ENCODE measurements around the gene BHLHE41.

Gene BHLHE41

DNA sequence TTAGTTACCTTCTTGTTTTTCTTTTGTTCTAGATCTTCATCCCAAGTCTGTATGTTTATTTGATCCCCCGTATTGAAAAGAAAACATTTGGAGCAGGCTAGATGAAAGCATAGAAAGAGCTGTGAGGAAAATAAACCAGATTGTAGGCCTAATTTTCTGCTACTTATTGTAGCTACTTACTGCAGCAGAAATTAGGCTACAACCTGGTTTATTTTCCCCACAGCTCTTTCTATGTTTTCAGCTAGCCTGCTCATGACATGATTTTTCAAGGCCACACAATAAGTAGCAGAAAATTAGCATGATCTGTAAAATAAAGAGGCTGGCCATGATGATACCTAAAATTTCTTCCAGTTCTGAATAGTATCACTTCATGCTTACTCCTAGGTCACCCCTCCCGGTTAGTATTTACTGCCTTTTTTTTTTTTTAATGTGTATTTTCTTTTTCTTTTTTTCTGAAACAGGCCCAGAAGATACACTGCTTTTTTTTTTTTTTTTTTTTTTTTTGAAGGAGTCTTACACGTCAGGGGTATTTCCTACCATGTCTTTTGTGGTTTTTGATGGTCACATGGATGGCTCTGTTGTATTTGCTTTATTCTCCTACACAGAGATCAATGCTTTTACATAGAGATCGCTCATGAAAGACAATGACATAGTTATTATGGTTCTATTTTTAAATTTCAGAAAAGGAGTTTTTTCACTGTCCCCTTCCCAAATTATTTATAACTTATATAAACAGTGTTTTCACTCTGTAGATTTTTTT lies 32.3 kb downstream of the BHLHE41 start:
- TF ChIP-seq, protein P1, sequence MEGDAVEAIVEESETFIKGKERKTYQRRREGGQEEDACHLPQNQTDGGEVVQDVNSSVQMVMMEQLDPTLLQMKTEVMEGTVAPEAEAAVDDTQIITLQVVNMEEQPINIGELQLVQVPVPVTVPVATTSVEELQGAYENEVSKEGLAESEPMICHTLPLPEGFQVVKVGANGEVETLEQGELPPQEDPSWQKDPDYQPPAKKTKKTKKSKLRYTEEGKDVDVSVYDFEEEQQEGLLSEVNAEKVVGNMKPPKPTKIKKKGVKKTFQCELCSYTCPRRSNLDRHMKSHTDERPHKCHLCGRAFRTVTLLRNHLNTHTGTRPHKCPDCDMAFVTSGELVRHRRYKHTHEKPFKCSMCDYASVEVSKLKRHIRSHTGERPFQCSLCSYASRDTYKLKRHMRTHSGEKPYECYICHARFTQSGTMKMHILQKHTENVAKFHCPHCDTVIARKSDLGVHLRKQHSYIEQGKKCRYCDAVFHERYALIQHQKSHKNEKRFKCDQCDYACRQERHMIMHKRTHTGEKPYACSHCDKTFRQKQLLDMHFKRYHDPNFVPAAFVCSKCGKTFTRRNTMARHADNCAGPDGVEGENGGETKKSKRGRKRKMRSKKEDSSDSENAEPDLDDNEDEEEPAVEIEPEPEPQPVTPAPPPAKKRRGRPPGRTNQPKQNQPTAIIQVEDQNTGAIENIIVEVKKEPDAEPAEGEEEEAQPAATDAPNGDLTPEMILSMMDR (conservative IDR thresholded peaks at IDR 0.05): no peak
- TF ChIP-seq ZFX (IDR thresholded peaks at IDR 0.05): no peak
- no peak overlapping the region for H3K27ac ChIP-seq

DNA sequence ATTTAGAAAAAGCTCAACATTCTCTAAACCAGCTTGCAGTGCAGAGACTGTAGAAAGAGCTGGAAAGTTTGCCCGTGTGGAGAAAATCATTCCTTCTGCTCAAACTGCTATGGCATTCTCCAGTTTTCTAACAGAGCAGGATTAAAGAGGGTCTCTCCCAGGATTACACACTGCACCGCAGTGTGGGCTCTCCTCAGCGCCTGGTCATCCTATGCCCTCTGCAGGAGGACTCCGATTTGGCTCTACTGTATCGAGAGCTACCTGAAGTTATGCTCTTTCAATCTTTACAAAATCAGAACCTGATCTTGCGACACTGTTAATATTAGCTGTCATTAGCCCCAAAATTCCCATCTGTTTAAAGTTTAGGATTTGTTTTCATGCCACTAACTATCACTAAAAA lies 33.0 kb downstream of the BHLHE41 start:
- no peak overlapping the region for H3K27ac ChIP-seq
- TF ChIP-seq, protein P1 (conservative IDR thresholded peaks at IDR 0.05): peak; percentile 30
- no peak for TF ChIP-seq ZFX (IDR thresholded peaks at IDR 0.05)

DNA sequence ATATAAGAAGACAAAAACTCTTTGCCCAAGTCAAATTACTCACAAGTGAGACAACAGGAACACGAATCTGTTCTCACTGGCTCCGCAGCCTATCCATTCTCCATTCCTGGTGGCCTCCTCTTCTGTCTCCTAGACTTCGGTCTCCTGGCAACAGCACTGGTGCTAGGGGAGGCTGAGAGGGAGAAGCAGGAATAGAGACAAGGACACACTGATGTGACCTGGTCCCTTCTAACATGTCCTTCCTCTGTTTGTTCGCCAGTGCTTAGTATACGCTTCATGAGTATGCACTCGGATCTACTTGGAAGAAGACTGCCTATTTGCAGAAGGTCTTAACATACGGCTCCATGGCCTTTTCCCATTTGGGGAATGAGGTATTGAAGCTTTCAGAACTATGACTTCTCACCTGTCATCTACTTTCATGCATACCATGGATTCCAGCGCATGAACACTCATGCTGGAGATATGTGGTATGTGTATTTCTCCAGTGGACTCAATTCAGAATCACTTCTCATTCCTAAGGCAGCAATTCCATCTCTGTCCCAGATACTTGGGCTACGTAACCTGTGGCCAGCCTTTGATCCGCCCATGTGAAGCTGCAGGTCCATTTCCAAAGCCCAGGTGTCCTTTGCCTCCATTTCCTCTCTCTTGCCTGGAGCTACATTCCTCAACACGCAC lies 33.9 kb downstream of the BHLHE41 start:
- TF ChIP-seq ZFX (IDR thresholded peaks at IDR 0.05): no peak
- TF ChIP-seq, protein P1 (conservative IDR thresholded peaks at IDR 0.05): no peak
- H3K27ac ChIP-seq: no peak overlapping the region

DNA sequence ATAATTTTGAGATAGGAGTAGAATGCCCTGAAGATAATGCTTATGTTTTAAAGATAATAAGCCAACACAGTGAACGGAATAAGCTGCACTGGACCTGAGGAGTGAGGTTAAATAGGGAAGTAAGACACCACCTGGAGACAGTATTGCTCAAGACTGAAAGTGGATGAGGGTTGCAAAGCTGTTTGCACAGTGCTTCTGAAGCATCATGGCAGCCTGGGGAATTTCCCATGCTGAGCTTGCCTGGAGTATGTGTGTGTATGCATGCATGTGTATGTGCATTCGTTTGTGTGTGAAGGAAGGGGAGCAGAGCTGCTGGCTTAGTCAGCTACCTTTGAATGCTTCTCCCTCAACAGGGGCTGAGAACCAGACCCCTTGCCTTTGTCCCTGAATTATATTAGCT lies 35.8 kb downstream of the BHLHE41 start:
- TF ChIP-seq, protein P1 (conservative IDR thresholded peaks at IDR 0.05): no peak
- no peak for TF ChIP-seq ZFX (IDR thresholded peaks at IDR 0.05)
- H3K27ac ChIP-seq: no peak overlapping the region

DNA sequence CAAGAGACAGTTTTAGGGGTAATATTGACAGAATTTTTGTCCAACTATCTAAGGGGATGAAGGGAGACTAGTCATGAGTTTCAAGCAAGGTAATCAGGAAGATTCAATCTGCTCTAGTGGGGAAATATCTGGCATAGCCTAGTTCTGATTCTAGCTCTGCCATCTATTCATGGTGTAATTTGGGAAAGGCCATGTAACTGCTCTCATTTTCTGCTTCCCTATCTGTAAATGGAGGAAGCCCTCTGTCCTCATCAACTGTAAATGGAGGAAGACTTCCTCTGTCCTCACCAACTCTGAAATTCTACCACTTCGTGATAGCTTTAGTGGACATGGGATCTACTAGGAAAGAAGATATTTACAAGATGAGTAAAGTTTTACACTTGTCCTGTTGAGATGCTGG lies 37.9 kb downstream of the BHLHE41 start:
- no peak overlapping the region for H3K27ac ChIP-seq
- TF ChIP-seq, protein P1 (conservative IDR thresholded peaks at IDR 0.05): no peak
- no peak for TF ChIP-seq ZFX (IDR thresholded peaks at IDR 0.05)

DNA sequence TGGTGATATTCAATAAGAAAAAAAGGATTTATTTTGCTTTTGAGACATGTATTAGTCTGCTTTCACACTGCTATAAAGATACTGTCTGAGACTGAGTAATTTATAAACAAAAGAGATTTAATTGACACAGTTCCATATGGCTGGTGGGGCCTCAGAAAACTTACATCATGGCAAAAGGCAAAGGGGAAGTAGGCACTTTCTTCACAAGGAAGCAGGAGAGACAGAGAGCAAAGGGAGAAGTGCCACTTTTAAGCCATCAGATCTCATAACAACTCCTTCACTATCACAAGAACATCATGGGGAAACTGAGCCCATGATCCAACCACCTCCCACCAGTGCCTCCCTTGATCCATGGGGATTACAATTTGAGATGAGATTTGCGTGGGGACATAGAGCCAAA lies 43.9 kb downstream of the BHLHE41 start:
- H3K27ac ChIP-seq: no peak overlapping the region
- TF ChIP-seq ZFX (IDR thresholded peaks at IDR 0.05): no peak
- TF ChIP-seq, protein P1 (conservative IDR thresholded peaks at IDR 0.05): no peak

DNA sequence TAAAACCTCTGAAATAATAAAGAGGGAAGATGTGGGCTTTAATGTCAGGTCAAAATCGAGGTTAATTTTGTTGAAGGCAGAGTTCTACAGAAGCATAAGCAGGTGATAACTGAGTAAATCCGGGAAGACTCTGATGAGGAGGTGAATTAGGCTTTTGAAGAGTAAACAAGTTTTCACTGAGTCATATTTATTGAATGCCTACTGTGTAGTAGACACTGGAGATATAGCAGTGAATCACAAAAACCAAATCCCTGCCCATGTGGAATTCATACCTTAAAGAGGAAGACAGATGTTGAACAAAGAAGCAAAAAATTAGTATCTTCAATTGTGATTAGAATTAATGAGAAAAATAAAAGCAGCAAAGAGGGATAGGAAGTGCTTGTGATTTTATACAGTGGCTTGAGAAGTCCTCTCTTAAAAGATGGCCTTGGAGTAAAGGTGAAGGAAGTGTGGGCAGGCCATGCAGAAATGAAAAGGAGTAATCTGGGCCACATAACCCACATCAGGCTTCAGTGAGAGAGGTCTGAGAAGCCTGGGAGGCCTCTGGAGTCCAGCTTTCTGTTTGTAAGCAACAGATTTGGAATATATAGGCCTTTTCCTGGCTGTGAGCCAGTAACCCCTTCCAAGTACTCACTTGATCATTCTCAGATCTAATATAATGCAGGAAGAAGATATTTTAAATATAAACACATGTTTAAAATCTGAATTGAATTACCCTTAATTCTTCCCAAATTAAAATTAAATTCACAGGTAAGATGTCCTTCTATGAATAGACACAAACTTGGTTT lies 46.7 kb downstream of the BHLHE41 start:
- H3K27ac ChIP-seq: no peak overlapping the region

More for the DNA sequence above, 46.7 kb downstream of the BHLHE41 start:
- TF ChIP-seq, protein P1 (conservative IDR thresholded peaks at IDR 0.05): no peak
- no peak for TF ChIP-seq ZFX (IDR thresholded peaks at IDR 0.05)

Measured in C4-2B (cell line).